HG02623 (cell line): Measurements from ENCODE around the gene KIF3A.
A peak's percentile ranks its signal among the peaks of the same experiment; 100 is the strongest.

Experiments used
- ATAC-seq: cut with Tn5 transposase; IDR thresholded peaks from one replicate; pipeline ENCODE4 v1.9.1; 2021; ENCODE audit warnings: moderate library complexity; ENCODE audit not compliant: unreplicated experiment

Gene KIF3A

GRCh38 chr5:132754947-132755346, 17.6 kb upstream of the KIF3A start:
- no peak for ATAC-seq

GRCh38 chr5:132754111-132754510, 16.8 kb upstream of the KIF3A start:
- ATAC-seq = no peak

GRCh38 chr5:132753135-132753987, 16.0 kb upstream of the KIF3A start:
- no peak for ATAC-seq

- no peak for ATAC-seq
These were observed 15.3 kb upstream of the KIF3A start for GRCh38 chr5:132752581-132753125.

GRCh38 chr5:132751971-132752580, 14.7 kb upstream of the KIF3A start:
- no peak for ATAC-seq

- no peak for ATAC-seq
These were observed 14.1 kb upstream of the KIF3A start for GRCh38 chr5:132751444-132751843.

GRCh38 chr5:132750471-132751230, 13.3 kb upstream of the KIF3A start:
- ATAC-seq = no peak

- no peak for ATAC-seq
These were observed 12.2 kb upstream of the KIF3A start for GRCh38 chr5:132749506-132749905.

- ATAC-seq = no peak
These were observed 11.2 kb upstream of the KIF3A start for GRCh38 chr5:132748522-132749000.

- ATAC-seq = peak; percentile 6
These were observed 10.5 kb upstream of the KIF3A start for GRCh38 chr5:132747616-132748440.

GRCh38 chr5:132746954-132747615, 9.7 kb upstream of the KIF3A start, which contains the start of gene CCNI2:
Gene CCNI2, plus strand, starts transcription at chr5:132747426. Its CDS starts 70 bp downstream, at chr5:132747496.
- ATAC-seq = peak; percentile 43

GRCh38 chr5:132746592-132746953, 9.2 kb upstream of the KIF3A start:
- ATAC-seq = no peak

GRCh38 chr5:132744659-132745058, 7.3 kb upstream of the KIF3A start:
- no peak for ATAC-seq

- ATAC-seq = no peak
These were observed 5.3 kb upstream of the KIF3A start for GRCh38 chr5:132742626-132743025.

- ATAC-seq = no peak
These were observed 4.8 kb upstream of the KIF3A start for GRCh38 chr5:132742158-132742557.

GRCh38 chr5:132739232-132739631, 1.9 kb upstream of the KIF3A start:
- ATAC-seq = no peak

GRCh38 chr5:132737982-132738681, 786 bp upstream of the KIF3A start:
- no peak for ATAC-seq

- no peak for ATAC-seq
These were observed 2.7 kb downstream of the KIF3A start for GRCh38 chr5:132734687-132735086.

- no peak for ATAC-seq
These were observed 3.7 kb downstream of the KIF3A start for GRCh38 chr5:132733499-132734148.
